NOMO-1 treated with DMSO at 0.1 percent for 48 hours (cell line): ENCODE measurements around the gene PHF5A.

Experiments
- DNase-seq: peaks from one replicate; lab custom pipeline; 2025; ENCODE audit not compliant: unreplicated experiment; lab: John Stamatoyannopoulos, UW

PHF5A gene, protein sequence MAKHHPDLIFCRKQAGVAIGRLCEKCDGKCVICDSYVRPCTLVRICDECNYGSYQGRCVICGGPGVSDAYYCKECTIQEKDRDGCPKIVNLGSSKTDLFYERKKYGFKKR

DNA sequence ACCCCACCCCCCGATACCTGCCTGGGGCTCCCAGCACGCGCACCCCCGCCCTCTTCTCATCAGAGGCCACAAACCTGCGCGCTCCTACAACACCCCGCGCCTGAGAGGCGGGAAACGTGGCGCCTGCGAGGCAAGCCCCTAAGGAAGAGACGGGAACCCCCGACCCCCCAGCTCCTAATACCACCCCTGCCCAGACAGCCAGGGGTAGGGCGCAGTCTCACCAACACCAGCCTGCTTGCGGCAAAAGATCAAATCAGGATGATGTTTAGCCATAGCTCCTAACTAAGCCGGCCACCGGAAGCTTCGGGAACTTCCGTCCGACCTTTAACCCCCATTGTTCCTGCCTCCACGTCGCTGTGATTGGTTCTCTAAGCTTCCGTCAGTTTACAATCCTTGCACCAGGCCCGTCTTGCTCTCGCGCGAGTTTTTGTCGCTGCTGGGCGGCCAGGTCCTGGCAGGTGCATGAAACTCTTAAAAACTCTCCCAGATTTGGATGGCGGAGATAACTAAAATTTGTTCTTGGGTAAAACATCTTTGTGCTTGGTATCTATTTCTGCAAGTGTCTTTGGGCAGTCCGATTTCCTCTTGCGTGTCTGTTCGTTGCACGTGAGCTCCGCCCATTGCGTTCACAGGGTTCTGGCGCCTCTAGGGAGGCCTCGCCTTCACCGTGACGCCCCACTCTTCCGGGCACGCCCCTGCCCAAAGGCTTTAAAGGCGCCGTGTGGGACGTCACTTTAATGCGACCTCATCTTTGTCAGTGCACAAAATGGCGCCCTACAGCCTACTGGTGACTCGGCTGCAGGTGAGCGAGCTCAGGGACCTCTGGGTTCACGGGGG is at the start of gene PHF5A, which contains the start of gene ACO2:
PHF5A (minus strand) TSS at position 312 of the 837 bp plus-strand sequence; CDS start at position 273, 39 bp downstream.
ACO2 (plus strand) TSS at position 737 of the 837 bp plus-strand sequence; CDS start at position 767, 30 bp downstream.
- DNase-seq = peak; percentile 99

DNA sequence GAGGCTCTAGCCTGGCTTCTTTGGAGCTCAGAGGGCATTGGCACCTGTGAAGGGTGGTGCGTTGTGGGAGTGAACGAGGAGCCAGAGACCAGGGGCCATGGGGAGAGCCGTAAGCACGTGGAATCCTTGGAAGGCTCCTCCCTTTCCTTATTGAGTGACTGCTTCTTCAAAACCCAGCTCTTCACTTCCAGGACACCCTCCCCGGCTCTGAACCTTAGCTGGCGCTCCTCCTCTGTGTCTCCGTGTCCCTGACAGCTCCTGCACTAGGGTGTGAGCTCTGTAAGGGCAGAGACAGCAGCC is 49.5 kb upstream of the PHF5A start:
- DNase-seq = no peak

DNA sequence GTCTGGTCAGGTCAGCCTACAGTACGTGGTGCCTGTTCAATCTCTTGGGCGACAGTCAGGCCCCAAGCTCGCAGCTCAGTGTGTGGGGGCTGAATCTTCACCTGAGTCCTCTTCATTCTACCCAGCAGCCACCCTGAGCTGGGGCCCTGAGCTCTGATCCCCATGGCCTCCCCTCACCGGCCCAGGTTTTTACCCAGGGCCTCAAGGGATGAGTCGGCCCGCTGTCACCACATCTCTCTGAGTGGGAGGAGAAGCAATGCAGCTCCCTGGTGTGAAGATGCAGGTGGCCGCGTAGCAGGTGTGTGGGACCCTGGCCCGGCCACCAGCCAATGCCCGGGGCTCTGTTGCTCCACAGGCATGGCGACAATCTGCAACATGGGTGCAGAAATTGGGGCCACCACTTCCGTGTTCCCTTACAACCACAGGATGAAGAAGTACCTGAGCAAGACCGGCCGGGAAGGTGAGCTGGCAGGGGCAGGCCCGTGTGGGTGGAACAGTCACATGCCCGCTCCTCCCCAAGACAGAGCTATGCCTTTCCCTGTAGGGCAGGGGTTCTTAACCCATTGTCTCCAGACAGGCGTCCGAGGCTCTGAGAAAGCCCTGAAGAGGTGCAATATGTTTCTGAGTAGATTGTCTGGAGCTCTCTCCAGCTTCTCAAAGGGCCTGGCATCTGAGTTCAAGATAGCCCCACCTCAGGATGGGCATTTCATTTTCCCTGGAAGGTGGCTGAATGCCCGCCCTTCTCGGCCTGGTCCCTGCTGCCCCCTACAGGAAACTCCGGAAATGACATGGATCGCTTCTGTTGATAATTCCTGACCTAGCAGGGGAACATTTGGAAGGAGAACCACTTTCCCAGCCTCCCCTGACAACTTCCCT is 48.9 kb upstream of the PHF5A start:
- no peak for DNase-seq

DNA sequence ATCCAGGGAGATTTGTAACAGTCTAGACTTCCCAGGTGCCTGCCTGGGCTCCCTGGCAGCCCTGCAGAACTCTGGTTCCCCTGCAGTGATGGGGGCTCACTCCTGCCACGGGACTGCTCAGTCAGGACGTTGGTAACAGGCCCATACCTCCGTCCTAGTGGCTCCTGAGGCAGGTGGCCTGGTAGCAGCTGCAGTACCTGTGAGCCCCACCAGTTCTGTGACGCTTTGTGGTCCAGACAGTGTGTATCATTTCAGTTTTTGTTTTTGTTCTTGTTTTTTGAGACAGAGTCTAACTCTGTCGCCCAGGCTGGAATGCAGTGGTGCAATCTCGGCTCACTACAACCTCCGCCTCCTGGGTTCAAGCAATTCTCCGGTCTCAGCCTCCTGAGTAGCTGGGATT is 48.0 kb upstream of the PHF5A start:
- no peak for DNase-seq

DNA sequence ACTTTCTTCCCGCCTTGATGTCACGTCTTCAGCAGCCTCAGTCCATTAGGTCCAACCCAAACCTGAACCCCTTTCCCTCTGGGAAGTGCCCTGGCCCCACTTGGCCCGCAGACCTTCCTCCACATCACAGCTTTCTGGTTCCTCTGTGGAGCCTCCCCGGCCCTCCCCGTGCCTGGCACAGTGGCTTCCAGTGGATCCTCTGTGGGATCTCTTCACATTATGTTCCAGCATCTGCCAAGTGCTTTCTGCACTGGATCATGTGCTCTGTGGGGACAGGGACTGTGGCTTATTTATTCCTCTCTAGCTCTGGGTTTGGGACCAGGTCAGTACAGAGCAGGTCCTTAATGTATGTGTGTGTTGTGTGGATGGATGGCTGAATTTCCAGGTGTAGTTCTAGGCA is 44.9 kb upstream of the PHF5A start:
- no peak for DNase-seq

DNA sequence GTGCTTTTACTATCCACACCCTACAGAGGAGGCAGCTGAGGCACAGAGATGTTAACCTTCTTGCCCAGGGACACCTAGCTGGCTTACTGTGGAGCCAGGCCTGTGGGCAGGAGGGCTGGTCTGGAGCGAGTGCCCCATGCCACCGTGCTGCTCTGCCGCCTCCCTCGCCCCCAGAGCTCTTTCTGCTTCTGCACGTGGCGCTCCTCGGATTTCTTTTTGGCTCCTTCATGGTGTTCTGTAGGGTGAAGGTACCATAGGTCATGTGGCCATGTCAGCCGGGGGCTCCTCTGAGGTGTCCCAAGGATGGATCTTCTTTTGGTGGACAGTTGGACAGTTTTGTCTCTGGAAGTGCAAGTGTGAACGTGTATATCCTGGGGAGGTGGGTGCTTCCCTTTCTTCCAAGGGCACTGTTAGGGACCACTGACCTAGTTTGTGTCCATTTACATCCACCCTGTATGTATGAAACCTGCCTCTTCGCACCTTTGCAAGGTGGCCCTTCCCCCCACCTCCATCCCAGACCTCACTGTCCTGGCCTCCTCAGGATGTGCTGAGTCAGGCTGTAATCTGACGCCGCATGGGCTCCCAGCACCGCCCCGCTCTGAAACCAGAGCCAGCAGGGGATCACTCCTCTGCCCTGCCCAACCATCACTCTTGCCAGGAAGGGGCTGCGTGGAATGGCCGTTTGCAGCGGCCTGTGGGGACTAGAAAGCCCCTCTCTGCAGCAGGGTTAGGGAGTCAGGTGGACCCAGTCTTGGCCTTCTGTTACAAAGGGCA is 44.1 kb upstream of the PHF5A start:
- no peak for DNase-seq

DNA sequence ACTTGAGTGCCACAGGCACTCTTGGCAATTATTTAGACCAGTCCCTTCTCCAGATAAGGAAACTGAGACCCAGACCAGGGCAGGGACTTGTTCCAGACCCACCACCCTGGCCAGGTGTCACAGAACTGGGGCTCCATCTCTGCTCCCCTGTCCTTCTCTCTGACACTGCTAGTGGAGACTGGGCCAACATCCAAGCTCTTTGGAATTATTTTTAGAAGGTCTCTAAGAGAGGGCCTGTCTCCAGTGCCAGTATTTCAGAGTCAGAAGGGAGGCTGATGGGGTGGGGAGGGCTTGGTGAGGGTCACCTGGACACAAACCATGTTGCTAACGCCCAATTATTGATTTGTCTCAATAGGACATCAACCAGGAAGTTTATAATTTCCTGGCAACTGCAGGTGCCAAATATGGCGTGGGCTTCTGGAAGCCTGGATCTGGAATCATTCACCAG is 43.1 kb upstream of the PHF5A start:
- no peak for DNase-seq

DNA sequence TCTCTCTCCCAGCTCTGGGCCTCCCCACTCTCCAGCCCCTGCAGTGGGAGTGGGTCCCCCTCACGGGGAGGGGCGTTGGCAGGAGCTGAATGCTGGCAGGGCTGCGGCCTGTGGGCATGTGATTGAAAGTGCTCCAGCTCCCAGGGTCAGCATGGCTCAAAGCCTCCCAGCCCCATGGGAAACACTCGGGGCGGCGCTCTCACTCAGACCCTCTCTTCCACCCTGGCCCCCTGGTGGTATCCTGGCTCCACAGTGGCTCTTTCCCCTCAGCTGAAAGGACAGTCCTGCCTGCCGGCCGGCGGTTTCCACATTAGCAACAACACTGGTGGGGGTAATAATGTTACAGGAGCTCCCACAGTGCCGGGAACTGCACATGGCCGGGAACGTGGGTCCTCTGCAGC is 40.3 kb upstream of the PHF5A start:
- no peak for DNase-seq

DNA sequence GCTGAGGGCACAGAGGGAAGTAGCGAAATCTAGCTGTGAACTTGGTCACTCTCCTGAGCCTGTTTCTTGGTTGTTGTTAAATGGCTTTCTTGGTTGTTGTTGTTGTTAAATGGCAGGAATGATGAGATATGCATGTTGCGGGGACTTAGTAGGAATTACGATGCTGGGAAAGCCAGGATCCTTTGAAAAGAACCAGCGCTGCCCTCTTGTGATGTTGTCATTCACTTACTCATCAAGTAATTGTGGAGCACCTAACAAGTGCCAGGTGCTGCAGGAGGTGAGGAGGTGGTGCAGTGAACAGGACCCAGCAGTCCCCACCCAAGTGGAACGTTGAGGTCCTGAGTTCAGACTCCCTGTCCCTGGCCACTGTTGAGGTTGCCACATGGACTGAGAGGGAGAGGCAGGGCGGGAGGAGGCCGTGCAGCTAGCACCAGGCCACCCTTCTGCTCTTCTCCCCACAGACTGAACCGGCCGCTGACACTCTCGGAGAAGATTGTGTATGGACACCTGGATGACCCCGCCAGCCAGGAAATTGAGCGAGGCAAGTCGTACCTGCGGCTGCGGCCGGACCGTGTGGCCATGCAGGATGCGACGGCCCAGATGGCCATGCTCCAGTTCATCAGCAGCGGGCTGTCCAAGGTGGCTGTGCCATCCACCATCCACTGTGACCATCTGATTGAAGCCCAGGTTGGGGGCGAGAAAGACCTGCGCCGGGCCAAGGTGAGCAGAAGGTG is 39.0 kb upstream of the PHF5A start:
- no peak for DNase-seq

DNA sequence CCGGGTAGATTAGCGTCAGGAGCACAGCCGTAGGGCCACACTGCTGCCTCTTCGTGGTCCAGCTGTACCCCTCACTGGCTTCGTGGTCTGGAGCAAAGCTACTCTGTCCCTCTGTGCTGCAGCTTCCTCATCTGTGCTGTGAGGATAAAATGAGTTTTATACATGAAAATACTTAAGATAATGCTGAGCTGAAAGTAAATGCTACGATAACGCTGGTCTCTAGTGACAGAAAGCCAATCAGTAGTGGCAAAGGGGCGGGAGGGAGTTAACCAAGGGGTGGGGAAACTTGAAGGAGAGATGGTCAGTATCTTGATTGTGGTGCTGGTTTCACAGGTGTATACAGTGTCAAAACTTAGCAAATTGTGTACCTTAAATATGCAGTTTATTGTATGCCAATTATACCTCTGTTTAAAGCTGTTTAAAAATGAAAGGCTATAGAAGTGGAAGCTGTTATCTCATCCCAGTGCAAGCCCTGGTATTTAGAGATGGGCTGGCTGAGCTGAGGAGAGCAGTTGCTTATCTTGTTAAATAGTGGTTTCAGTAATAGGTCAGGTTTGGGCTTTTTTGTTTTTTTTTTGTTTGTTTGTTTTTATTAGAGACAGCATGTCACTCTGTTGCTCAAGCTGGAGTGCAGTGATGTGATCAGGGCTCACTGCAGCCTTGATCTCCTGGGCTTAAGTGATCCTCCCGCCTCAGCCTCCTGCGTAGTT is 37.2 kb upstream of the PHF5A start:
- DNase-seq = no peak

DNA sequence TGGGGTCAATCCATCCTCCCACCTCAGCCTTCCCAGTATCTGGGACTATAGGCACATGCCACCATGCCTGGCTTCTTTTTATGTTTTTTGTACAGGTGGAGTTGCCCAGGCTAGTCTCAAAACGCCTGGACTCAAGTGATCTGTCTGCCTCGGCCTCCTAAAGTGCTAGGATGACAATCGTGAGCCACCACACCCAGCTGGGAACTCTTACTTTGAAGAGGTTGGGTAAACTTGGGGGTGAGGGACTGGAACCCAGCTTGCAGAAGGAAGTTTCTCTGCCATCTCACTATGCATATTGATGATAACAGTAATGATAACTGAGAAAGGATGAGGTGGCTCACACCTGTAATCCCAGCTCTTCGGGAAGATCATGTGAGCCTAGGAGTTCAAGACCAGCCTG is 36.3 kb upstream of the PHF5A start:
- no peak for DNase-seq

DNA sequence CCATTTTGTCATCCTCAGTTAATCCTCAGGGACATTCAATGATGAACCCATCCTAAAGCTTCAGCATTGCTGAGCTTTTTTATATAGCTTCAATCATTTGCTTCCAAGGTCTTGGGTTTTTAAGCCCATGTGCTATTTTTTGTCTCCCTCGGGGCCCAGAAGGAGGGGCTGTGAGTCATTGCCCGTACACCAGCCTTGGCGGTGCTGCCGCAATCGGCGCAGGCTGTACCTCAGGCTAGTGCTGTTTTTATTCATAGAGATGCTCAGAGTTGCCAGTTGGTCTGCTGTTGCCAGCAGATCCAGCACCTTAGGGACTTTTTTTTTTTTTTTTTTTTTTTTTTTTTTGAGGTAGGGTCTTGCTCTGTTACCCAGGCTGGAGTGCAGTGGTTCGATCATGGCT is 35.9 kb upstream of the PHF5A start:
- no peak for DNase-seq

DNA sequence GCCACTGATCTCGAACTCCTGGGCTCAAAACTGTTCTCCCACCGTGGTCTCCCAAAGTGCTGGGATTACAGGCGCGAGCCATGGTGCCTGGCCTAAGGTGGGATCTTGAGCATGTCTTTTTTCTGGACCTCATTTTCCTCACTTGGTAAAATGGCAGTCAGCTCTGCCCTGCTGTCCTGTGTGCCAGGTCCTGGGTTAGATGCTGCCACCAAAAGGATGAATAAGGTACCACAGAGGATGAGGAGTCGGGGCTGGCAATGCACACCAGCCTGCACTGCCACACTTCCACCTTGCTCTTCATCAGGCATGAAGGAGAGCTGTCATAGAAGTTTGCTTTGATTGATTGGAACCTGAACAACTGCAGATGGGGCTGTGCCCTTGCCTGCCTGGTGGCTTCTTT is 32.7 kb upstream of the PHF5A start:
- no peak for DNase-seq

DNA sequence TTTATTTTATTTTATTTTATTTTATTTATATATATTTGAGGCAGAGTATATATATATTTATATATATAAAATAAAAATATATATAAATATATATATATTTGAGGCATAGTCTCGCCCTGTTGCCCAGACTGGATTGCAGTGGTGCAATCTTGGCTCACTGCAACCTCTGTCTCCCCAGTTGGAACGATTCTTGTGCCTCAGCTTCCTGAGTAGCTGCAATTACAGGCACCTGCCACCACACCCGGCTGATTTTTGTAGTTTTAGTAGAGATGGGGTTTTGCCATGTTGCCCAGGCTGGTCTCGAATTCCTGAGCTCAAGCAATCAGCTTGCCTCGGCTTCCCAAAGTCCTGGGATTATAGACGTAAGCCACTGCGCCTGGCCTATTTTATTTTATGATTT is 31.8 kb upstream of the PHF5A start:
- DNase-seq = no peak

DNA sequence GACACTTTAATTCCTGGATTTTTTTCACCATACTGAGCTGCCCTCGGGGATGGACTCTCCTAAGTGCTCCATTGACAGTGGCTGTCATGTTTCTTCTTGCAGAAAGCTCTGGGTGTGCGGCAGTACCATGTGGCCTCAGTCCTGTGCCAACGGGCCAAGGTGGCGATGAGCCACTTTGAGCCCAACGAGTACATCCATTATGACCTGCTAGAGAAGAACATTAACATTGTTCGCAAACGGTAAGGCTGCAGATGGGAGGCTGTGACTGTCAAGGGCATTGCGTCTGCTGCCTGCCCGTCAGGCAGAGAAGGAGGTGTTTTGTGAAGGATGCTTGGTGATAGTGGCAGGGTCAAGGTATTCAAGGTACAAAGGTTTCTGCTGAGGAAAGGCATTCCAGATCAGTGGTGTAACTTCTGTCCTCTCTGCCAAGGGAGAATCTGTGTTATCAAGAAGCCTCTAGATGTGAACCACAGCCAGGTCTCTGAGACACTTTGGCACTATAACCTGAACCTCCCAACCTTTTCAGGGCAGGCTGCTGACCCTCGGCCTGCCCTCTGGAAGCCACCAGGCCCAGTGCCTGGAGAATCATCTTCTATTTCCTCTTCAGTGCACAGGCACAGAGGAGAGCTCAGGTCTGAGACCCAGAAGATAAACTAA is 31.3 kb upstream of the PHF5A start:
- DNase-seq = no peak

DNA sequence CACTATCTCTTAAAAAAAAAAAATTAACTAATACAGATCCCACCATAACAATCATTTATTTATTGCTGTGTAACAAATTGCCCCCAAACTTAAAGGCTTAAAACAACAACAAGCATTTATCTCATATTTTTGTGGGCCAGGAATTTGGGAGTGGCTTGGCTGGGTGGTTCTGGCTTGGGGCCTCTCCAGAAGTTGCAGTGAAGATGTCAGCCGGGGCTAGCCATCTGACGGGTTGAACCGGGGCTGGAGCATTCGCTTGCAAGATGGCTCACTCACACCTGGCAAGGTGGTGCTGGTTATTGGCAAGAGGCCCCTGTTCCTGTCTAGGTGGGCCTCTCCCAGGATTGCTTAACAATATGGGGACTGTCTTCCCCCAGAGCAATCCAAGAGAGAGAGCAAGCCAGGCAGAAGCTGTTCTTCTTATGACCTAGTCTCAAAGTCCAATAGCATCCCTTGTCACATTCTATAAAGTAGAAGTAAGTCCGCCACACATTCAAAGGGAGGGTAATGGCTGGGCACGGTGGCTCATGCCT is 29.9 kb upstream of the PHF5A start:
- DNase-seq = no peak

DNA sequence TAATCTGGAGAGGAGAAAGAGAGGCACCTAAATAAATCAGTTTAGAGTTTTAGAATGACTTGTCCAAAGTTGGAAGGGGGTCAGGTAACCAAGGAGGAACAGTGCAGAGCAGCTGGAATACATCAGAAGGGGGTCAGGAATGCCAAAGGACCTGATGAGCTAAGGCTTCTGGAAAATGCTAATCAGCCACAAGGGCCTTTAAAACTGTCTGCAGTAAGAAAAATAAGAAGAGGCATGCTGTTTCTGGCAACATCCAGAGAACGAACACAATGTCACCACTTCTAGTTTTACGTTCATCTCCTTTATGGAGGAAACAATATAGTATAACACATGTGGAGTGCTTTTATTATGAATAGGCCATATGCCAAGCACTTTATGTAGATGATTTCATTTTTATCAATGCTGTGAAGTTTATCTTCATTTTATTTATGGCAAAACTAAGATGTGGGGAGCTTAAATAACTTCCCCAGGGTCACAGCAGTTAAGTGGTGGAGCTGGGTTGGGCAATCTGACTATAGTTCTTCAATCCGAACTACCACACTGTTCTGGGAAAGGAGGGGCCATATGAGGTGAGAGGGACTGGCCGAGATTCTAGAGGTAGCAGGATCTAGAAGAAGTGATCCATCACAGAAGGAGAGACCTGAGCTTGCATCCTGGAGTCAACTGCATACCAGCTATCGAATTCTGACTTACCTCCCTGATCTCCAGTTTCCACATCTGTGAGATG is 23.0 kb upstream of the PHF5A start:
- DNase-seq = no peak

DNA sequence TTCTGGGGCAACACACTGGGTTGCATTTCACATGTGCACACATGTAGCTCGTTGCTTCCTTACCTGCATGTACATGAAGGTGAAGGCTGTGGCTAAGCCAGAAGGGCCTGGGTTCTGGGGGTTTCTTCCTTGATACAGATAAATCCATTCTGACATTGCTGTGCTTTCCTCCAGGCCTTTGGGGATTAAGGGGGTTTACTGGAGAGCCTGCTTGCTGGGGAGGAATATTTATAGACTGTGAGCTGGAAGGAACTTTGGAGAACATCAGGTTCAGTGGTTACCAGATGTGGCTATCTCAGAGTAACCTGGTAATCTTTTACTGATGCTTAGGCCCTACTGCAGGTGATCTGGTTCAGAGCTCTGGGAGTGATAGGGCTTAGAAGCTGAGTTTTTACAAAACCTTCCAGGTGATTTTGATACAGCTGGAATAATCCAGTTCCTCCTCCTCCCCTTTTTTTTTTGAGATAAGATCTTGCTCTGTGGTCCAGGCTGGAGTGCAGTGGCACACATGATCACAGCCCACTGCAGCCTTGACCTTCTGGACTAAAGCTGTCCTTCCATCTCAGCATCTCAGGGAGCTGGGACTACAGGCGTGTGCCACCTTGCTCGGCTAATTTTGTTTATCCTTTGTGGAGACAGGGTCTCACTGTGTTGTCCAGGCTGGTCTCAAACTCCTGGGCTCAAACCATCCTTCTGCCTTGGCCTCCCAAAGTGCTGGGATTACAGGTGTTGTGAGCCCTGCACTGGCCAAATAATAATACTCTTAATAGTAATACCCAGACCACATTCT is 20.3 kb upstream of the PHF5A start:
- no peak for DNase-seq
